K562 (cell line): Measurements from ENCODE around the gene BCAN. TPM values are rescaled to one million over a fixed set of nuclear protein-coding genes. Genes with fewer than 3 reads are reported as not detected.
"Not testable (repeated sequence)": the region's sequence is repeated elsewhere in the genome, so short reads cannot be mapped to it uniquely, and the experiment has no call there.

Experiments used
- ATAC-seq: fragments of 200-7000 bp; cut with Tn5 transposase; 3 replicates; pipeline ENCODE4 v1.9.1; 2020; ENCODE audit warnings: moderate library complexity
- BruUV-seq: library from RNA; stranded (reverse); fragments of 400-500 nt; replicated peaks from 2 replicates; lab custom pipeline; 2021; lab: Mats Ljungman, UMichigan
- CTCF ChIA-PET: fragments of 300-600 bp; formaldehyde crosslinking; extraction: SDS; loops from one replicate; lab custom pipeline; 2021; ENCODE audit warnings: low intra/inter-chr PET ratio; lab: Yijun Ruan, JAX
- POLR2A ChIA-PET: fragments of 300-600, 350-650 bp; sonication (Branson Sonifier 250); formaldehyde crosslinking; extraction: SDS; loops from one replicate; lab custom pipeline; 2021; ENCODE audit warnings: antibody characterized with exemption, inconsistent platforms; lab: Yijun Ruan, JAX
- DNase-seq, 4 experiments: peaks; one replicate each; pipeline versions ENCODE4 v3.0.0 to v3.0.0-alpha.2; 2011 to 2018; ENCODE audit warnings: low spot score in 3 of 4, mixed read lengths in 3 of 4; ENCODE audit errors: extremely low read depth in 1 of 4
- FAIRE-seq: peaks from 2 replicates; lab custom pipeline; 2011; peaks lifted over from hg19 to GRCh38; lab: Jason Lieb, UNC
- H2AFZ ChIP-seq: 2 replicates; pipeline ENCODE4 v1.6.0; 2011; ENCODE audit warnings: low read depth, low read length, control low read depth, inconsistent platforms
- H3K27ac ChIP-seq: fragments of 200-600 bp; 3 replicates; pipeline ENCODE4 v1.8.0; 2011; ENCODE audit warnings: low read depth, mild to moderate bottlenecking, control low read depth, inconsistent platforms, low read length, moderate library complexity, mixed read lengths; ENCODE audit errors: extremely low read depth
- H3K27me3 ChIP-seq, 2 experiments: fragments of 300-600 bp in 1 of 2; 2 replicates in 1 of 2; 3 replicates in 1 of 2; pipeline versions ENCODE4 v1.6.0 to v1.8.0; 2011; ENCODE audit warnings: inconsistent platforms in 2 of 2, low read length in 2 of 2, mild to moderate bottlenecking in 1 of 2, mixed read lengths in 1 of 2, moderate library complexity in 1 of 2; ENCODE audit not compliant: control insufficient read depth in 2 of 2, insufficient read depth in 2 of 2
- H3K36me3 ChIP-seq: fragments of 300-600 bp; 3 replicates; pipeline ENCODE4 v1.8.0; 2011; ENCODE audit warnings: mild to moderate bottlenecking, low read length, inconsistent platforms; ENCODE audit not compliant: control insufficient read depth, insufficient read depth
- H3K4me1 ChIP-seq, 2 experiments: fragments of 200-600 bp in 1 of 2; replicated peaks in 1 of 2; 2 replicates in 1 of 2; 3 replicates in 1 of 2; pipeline versions ENCODE4 v1.5.1 to v1.8.0; 2011; ENCODE audit warnings: inconsistent platforms in 2 of 2, low read length in 2 of 2, mild to moderate bottlenecking in 1 of 2, mixed read lengths in 1 of 2, moderate library complexity in 1 of 2; ENCODE audit not compliant: control insufficient read depth in 2 of 2, insufficient read depth in 2 of 2
- H3K4me2 ChIP-seq: 2 replicates; pipeline ENCODE4 v1.6.1; 2011; ENCODE audit warnings: low read length, control low read depth, inconsistent platforms, mixed read lengths; ENCODE audit not compliant: insufficient read depth
- H3K4me3 ChIP-seq: fragments of 200-600 bp; sonication (generic), shearing (Covaris generic); 2 replicates; pipeline ENCODE4 v1.5.1; 2016; ENCODE audit warnings: control low read depth, inconsistent platforms
- H3K79me2 ChIP-seq: fragments of 200-600 bp; 3 replicates; pipeline ENCODE4 v1.8.0; 2011; ENCODE audit warnings: low read length, inconsistent platforms; ENCODE audit not compliant: control insufficient read depth, insufficient read depth
- H3K9ac ChIP-seq, 2 experiments: 2 replicates each; pipeline versions ENCODE4 v1.6.0 to v1.6.1; 2011; ENCODE audit warnings: low read depth in 2 of 2, low read length in 2 of 2, control low read depth in 1 of 2, inconsistent platforms in 1 of 2, mild to moderate bottlenecking in 1 of 2, mixed read lengths in 1 of 2; ENCODE audit not compliant: insufficient read depth in 1 of 2
- H3K9me1 ChIP-seq: one replicate; pipeline ENCODE4 v1.6.0; 2011; ENCODE audit warnings: inconsistent platforms, mild to moderate bottlenecking, low read length, moderate library complexity; ENCODE audit not compliant: control insufficient read depth, insufficient read depth
- H3K9me3 ChIP-seq: replicated peaks from 2 replicates; pipeline ENCODE4 v1.5.1; 2011; ENCODE audit warnings: low read depth, low read length, inconsistent platforms; ENCODE audit not compliant: control insufficient read depth, insufficient read depth
- H4K20me1 ChIP-seq: replicated peaks from 2 replicates; pipeline ENCODE4 v1.6.1; 2011; ENCODE audit warnings: low read length, inconsistent platforms, mixed read lengths; ENCODE audit not compliant: control insufficient read depth, insufficient read depth
- BCOR ChIP-seq: fragments of 450-650 bp; IDR thresholded peaks from 2 replicates; pipeline ENCODE4 v1.6.1; 2016
- RAD21 ChIP-seq, 2 experiments: fragments of 250-450 bp in 1 of 2; fragments of 450-650 bp in 1 of 2; sonication (Bioruptor Pico) in 1 of 2; formaldehyde crosslinking in 1 of 2; IDR thresholded peaks in 1 of 2; conservative IDR thresholded peaks in 1 of 2; 2 replicates each; pipeline versions ENCODE4 v1.4.0 to v1.8.0; 2020 to 2022; ENCODE audit warnings: mild to moderate bottlenecking in 2 of 2, moderate library complexity in 1 of 2
- ZNF146 ChIP-seq: IDR thresholded peaks from one replicate; pipeline ENCODE4 v1.6.1; 2018; ENCODE audit warnings: missing compliant biosample characterization; ENCODE audit not compliant: unreplicated experiment
- WGBS: fragments of 100-300 bp; shearing (Covaris generic); methylation state at CpG from one replicate; pipeline ENCODE4 v1.1.6; 2016; ENCODE audit warnings: low coverage, mixed read lengths; ENCODE audit not compliant: insufficient coverage; ENCODE audit errors: missing lambda C conversion rate; 5-methylcytosine and 5-hydroxymethylcytosine counted together
- in situ Hi-C: fragments of 300-500 bp; cut with MboI; formaldehyde crosslinking; loops from 4 replicates; pipeline ENCODE4 v1.15.0; 2018; ENCODE audit warnings: inconsistent platforms, mixed read lengths
- intact Hi-C: fragments of 100-400 bp; cut with micrococcal nuclease; formaldehyde crosslinking; loops from 2 replicates; pipeline ENCODE4 v1.14.2; 2022
- polyA plus RNA-seq, 8 experiments: library from polyadenylated mRNA; depleted of rRNA in 4 of 8; stranded (reverse) in 5 of 8; unstranded in 3 of 8; fragments of >200 nt; fragmentation: Nextera tagmentation in 2 of 8; fragmentation: Illumina TruSeq in 1 of 8; extraction: Ambion mirVana in 2 of 8; extraction: Trizol in 1 of 8; gene quantifications; 2 replicates each; pipeline versions ENCODE4 v1.2.1 to v1.2.3, GENCODE V29; 2011 to 2014; ENCODE audit warnings: inconsistent platforms in 1 of 8, missing spikeins in 1 of 8
- total RNA-seq, 7 experiments: library from RNA; depleted of rRNA in 6 of 7; stranded (reverse); fragments of >200 nt in 6 of 7; fragmentation: Illumina TruSeq in 2 of 7; extraction: Trizol in 2 of 7; gene quantifications; 2 replicates each; pipeline versions ENCODE4 v1.2.1 to v1.2.3, GENCODE V29; 2011 to 2021; ENCODE audit warnings: low replicate concordance in 1 of 7
- TF ChIP-seq, protein P1 (sequence below): IDR thresholded peaks from 2 replicates; pipeline ENCODE4 v1.6.1; 2012; ENCODE audit warnings: low read depth, low read length, improper control_type of control experiment, borderline replicate concordance

Gene BCAN
- total and polyA plus RNA-seq, 9 of the 15 experiments (the other 6 are each of a cell fraction or from before 2014, with no cell fraction given): 0.04 to 0.33 (median 0.14) TPM; not detected in 5

DNA sequence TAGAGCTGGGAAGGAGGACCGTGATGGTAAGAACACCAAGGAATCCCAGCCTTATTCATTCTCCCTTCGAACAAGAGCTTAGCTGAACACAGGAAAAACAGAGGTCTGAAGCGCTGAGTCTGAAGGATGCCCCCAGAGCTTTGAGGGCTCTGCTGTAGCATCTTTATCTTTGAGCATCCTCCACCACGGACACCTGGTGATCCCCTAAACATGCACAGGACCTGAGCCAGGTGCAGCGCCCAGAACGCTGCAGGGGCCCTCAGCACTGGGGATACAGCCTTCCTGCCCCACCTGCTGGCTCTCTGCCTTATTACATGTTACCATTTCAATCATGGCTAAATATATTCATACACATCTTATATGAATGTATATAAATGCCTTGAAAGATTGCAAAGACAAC is 32.9 kb upstream of the BCAN start (continued):
- TF ChIP-seq, protein P1, sequence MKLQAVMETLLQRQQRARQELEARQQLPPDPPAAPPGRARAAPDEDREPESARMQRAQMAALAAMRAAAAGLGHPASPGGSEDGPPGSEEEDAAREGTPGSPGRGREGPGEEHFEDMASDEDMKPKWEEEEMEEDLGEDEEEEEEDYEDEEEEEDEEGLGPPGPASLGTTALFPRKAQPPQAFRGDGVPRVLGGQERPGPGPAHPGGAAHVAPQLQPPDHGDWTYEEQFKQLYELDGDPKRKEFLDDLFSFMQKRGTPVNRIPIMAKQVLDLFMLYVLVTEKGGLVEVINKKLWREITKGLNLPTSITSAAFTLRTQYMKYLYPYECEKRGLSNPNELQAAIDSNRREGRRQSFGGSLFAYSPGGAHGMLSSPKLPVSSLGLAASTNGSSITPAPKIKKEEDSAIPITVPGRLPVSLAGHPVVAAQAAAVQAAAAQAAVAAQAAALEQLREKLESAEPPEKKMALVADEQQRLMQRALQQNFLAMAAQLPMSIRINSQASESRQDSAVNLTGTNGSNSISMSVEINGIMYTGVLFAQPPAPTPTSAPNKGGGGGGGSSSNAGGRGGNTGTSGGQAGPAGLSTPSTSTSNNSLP: peak; percentile 63; the same call in 1 of the 2 replicates
- peak; percentile 57 to 79 for TF ChIP-seq RAD21 (CRISPR knock-in tag; conservative IDR thresholded peaks at IDR 0.05 in 1 of 2, IDR thresholded peaks at IDR 0.05 in 1 of 2)

DNA sequence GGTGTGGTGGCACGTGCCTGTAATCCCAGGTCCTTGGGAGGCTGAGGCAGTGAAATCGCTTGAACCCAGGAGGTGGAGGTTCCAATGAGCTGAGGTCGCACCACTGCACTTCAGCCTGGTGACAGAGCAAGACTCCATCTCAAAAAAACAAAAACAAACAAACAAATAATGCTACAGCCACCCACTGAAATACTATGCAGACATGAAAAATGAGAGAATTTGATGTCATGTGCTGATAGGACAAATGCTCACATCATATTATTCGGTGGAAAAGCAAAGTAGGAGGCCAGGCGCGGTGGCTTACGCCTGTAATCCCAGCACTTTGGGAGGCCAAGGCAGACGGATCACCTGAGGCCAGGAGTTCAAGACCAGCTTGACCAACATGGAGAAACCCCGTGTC is 31.8 kb upstream of the BCAN start:
- H3K9me3 ChIP-seq, DNase-seq, FAIRE-seq, H2AFZ ChIP-seq, H3K4me1 ChIP-seq, H4K20me1 ChIP-seq, in situ Hi-C loops, H3K4me2 ChIP-seq, H3K9ac ChIP-seq, H3K79me2 ChIP-seq, ATAC-seq, H3K27ac ChIP-seq, H3K36me3 ChIP-seq, H3K4me3 ChIP-seq, H3K27me3 ChIP-seq, H3K9me1 ChIP-seq, BruUV-seq, intact Hi-C loops: not testable (repeated sequence)
- ChIA-PET CTCF (interaction anchor here (0.7 to 3.1 kb wide), 6 partner anchors 25 to 224 kb away, joined by 3 to 77 read pairs (median 8); no protein-coding TSS in a partner anchor), POLR2A (interaction anchor here (0.8 kb wide), 1 partner anchor 13 kb away, joined by 3 read pairs; no protein-coding TSS in a partner anchor)
- peak; percentile 54; the same call in 1 of the 2 replicates for TF ChIP-seq BCOR
- TF ChIP-seq ZNF146 (CRISPR knock-in tag): peak; percentile 85
- WGBS: 22% methylated on average over 8 of the region's 9 CpGs
